HEK293T (cell line): ENCODE measurements around the gene TMEM72.
"Not testable (repeated sequence)": the region's sequence is repeated elsewhere in the genome, so short reads cannot be mapped to it uniquely, and the experiment has no call there.

Experiments
- CTCF ChIA-PET: fragments of 350-600 bp; formaldehyde crosslinking; extraction: SDS; loops from one replicate; lab custom pipeline; 2021; ENCODE audit warnings: antibody characterized with exemption, inconsistent platforms; lab: Yijun Ruan, JAX
- POLR2A ChIA-PET: fragments of 350-600 bp; formaldehyde crosslinking; extraction: SDS; loops from one replicate; lab custom pipeline; 2020; ENCODE audit warnings: antibody characterized with exemption, inconsistent platforms; lab: Yijun Ruan, JAX
- DNase-seq: peaks from one replicate; pipeline ENCODE4 v3.0.0; 2012; ENCODE audit warnings: mixed read lengths; ENCODE audit errors: extremely low spot score
- ARNT ChIP-seq: fragments of 450-650 bp; IDR thresholded peaks from 2 replicates; pipeline ENCODE4 v1.6.1; 2017; ENCODE audit warnings: mild to moderate bottlenecking
- BHLHE40 ChIP-seq: fragments of 450-650 bp; IDR thresholded peaks from 2 replicates; pipeline ENCODE4 v1.6.1; 2016; ENCODE audit warnings: mild to moderate bottlenecking, moderate library complexity, borderline replicate concordance
- CTBP1 ChIP-seq: fragments of 450-650 bp; IDR thresholded peaks from 2 replicates; pipeline ENCODE4 v1.6.1; 2016; ENCODE audit warnings: borderline replicate concordance
- ELF4 ChIP-seq: fragments of 450-650 bp; IDR thresholded peaks from 2 replicates; pipeline ENCODE4 v1.6.1; 2017; ENCODE audit warnings: antibody characterized with exemption
- FOXA1 ChIP-seq: fragments of 450-650 bp; IDR thresholded peaks from 2 replicates; pipeline ENCODE4 v1.6.1; 2016; ENCODE audit warnings: mild to moderate bottlenecking
- FOXK2 ChIP-seq: fragments of 450-650 bp; IDR thresholded peaks from 2 replicates; pipeline ENCODE4 v1.6.1; 2016; ENCODE audit warnings: mild to moderate bottlenecking
- FOXM1 ChIP-seq: fragments of 450-650 bp; IDR thresholded peaks from 2 replicates; pipeline ENCODE4 v1.6.1; 2017; ENCODE audit warnings: mild to moderate bottlenecking, borderline replicate concordance
- HDGF ChIP-seq: fragments of 450-650 bp; IDR thresholded peaks from 2 replicates; pipeline ENCODE4 v1.6.1; 2017; ENCODE audit warnings: antibody characterized with exemption, borderline replicate concordance
- L3MBTL2 ChIP-seq: fragments of 450-650 bp; conservative IDR thresholded peaks from 2 replicates; pipeline ENCODE4 v1.6.1; 2016; ENCODE audit warnings: mild to moderate bottlenecking
- LEF1 ChIP-seq: fragments of 450-650 bp; IDR thresholded peaks from 2 replicates; pipeline ENCODE4 v1.6.1; 2017; ENCODE audit warnings: mild to moderate bottlenecking, borderline replicate concordance
- NFRKB ChIP-seq: fragments of 450-650 bp; IDR thresholded peaks from 2 replicates; pipeline ENCODE4 v1.6.1; 2016; ENCODE audit warnings: mild to moderate bottlenecking, moderate library complexity
- PKNOX1 ChIP-seq: fragments of 450-650 bp; IDR thresholded peaks from 2 replicates; pipeline ENCODE4 v1.6.1; 2016
- SP1 ChIP-seq: fragments of 450-650 bp; IDR thresholded peaks from 2 replicates; pipeline ENCODE4 v1.6.1; 2017
- SUZ12 ChIP-seq: fragments of 450-650 bp; IDR thresholded peaks from 2 replicates; pipeline ENCODE4 v1.6.1; 2016; ENCODE audit warnings: mild to moderate bottlenecking
- TARDBP ChIP-seq: fragments of 450-650 bp; IDR thresholded peaks from 2 replicates; pipeline ENCODE4 v1.6.1; 2016
- ZNF384 ChIP-seq: fragments of 450-650 bp; IDR thresholded peaks from 2 replicates; pipeline ENCODE4 v1.6.1; 2016

Gene TMEM72

DNA sequence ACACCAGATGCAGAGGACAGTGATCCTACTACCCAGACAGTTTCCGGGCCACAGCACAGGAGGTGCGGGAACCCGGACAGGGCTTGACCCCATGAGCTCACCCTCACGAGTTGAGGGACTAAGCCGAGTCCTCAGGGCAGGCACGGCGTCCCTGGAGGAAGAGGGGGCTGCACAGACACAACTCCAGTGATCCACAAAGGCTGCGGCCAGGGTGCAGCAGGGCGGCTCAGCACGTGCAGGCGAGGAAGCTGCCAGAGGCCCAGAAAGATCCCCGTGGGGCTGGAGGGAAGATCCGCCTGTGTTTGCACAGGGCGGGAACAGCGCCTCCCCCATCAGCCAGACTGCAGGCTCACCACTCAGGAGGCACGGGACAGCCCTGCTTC, 45.9 kb upstream of the TMEM72 start:
- CTCF ChIA-PET, result no interaction called here

GRCh38 chr10:44866367-44866766, 44.8 kb upstream of the TMEM72 start:
- DNase-seq, CTCF ChIA-PET, POLR2A ChIA-PET: not testable (repeated sequence)

More for the DNA sequence above, 45.9 kb upstream of the TMEM72 start:
- TF ChIP-seq ELF4 (no peak), FOXM1 (no peak), ZNF384 (no peak), L3MBTL2 (peak; percentile 13; the same call in 1 of the 2 replicates)
- no peak for DNase-seq
- POLR2A ChIA-PET, result no interaction called here

DNA sequence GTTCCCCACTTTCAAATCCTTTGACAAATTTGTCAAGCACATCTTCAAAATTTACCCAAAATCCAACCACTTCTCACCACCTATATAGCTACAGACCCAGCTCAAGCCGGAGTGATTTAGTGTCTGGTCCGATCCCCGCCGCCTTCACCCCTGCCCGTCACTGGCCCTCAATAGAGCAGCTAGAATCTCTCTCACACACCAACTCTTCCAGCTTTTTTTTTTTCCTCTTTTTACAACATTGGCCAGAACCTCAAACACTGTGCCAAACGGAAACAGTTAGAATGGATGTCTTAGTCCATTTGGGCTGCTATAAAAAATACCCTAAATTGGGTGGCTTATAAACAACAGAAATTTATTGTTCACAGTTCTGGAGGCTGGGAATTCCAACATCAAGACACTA, 41.1 kb upstream of the TMEM72 start:
- POLR2A ChIA-PET, result no interaction called here
- no peak for TF ChIP-seq SUZ12
- TF ChIP-seq LEF1, result no peak
- no peak for TF ChIP-seq L3MBTL2
- no peak for TF ChIP-seq SP1
- TF ChIP-seq HDGF, result no peak
- TF ChIP-seq CTBP1, result no peak
- no peak for TF ChIP-seq FOXA1
- no peak for TF ChIP-seq BHLHE40
- TF ChIP-seq ARNT, result no peak
- TF ChIP-seq ELF4, result no peak
- no peak for TF ChIP-seq FOXK2
- TF ChIP-seq ZNF384, result no peak
- TF ChIP-seq PKNOX1, result no peak
- TF ChIP-seq NFRKB, result no peak
- TF ChIP-seq FOXM1, result no peak
- no peak for TF ChIP-seq TARDBP
- CTCF ChIA-PET, result interaction anchor here (1.2 kb wide), 1 partner anchor 55 kb away, joined by 3 read pairs; no protein-coding TSS in a partner anchor
- DNase-seq, result no peak

- CTCF ChIA-PET, result interaction anchor here (1.9 kb wide), 1 partner anchor 9 kb away, joined by 4 read pairs; no protein-coding TSS in a partner anchor
Measured at GRCh38 chr10:44873160-44873559, 38.0 kb upstream of the TMEM72 start.

GRCh38 chr10:44874166-44874565, 37.0 kb upstream of the TMEM72 start:
- POLR2A ChIA-PET, result interaction anchor here (0.5 kb wide), 1 partner anchor 496 kb away, joined by 3 read pairs; no protein-coding TSS in a partner anchor
- TF ChIP-seq FOXK2 (no peak), PKNOX1 (no peak), TARDBP (no peak), SUZ12 (no peak), L3MBTL2 (no peak), LEF1 (no peak), BHLHE40 (no peak), SP1 (no peak), ARNT (no peak), FOXA1 (no peak), HDGF (no peak), FOXM1 (no peak), ZNF384 (no peak)
- CTCF ChIA-PET, result interaction anchor here (1.9 kb wide), 1 partner anchor 10 kb away, joined by 4 read pairs; no protein-coding TSS in a partner anchor
- no peak for DNase-seq

More at GRCh38 chr10:44873160-44873559, 38.0 kb upstream of the TMEM72 start:
- TF ChIP-seq BHLHE40 (no peak), FOXK2 (no peak), FOXA1 (no peak), SP1 (no peak), NFRKB (no peak), SUZ12 (no peak), HDGF (no peak), TARDBP (no peak), LEF1 (no peak), FOXM1 (no peak), PKNOX1 (no peak), ZNF384 (no peak), ARNT (no peak), CTBP1 (no peak), ELF4 (no peak), L3MBTL2 (no peak)
- POLR2A ChIA-PET, result no interaction called here
- DNase-seq, result no peak

DNA sequence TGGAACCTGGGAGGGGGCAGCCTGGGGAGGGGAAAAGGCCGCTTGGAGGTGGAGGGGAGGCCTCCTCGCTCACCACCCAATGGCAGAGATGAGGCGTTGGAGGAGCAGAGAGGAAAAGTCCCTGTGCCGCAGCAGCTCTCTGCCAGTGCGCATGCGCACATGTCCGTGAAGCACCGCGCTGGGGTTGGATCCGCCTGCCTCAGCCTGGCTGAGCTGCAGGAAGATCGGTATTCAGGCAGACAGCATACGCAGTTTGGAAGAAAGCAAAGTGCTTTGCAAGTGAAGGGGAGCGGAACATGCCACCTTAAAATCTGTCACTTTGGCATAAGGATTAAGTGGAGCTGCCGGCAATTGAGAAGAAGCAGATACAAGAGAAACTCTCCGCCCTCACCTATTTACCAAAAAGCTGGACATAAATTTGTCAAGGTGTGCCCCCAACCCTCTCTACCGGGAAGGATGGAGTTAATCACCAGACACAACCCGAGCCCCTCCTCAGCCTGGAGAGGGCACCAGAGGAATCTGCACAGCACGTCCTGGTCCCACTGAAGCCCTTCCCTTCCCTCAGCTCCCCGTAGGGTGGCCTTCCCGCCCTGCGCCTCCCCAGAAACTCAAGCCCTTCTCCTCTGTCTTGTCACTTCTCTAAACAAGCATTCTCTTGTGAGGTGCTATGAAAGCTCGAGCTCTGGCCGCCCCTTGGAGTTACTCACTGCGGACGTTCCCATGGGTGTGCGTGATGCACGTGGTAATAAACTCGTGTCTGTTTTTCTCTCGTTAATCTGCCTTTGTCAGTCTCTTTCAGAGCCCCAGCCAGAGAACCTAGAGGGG, 32.2 kb upstream of the TMEM72 start:
- peak; percentile 84 for DNase-seq
- CTCF ChIA-PET, result interaction anchor here (1.4 to 2.0 kb wide), 2 partner anchors 25 to 46 kb away, joined by 6 to 9 read pairs; no protein-coding TSS in a partner anchor
- POLR2A ChIA-PET, result interaction anchor here (0.6 to 1.6 kb wide), 2 partner anchors 14 to 29 kb away, joined by 3 to 7 read pairs; no protein-coding TSS in a partner anchor
- TF ChIP-seq L3MBTL2 (peak; percentile 51), ARNT (no peak)
